IMR-90 (cell line): ENCODE measurements around the gene HOXB9. TPM values are rescaled to one million over a fixed set of nuclear protein-coding genes. Genes with fewer than 3 reads are reported as not detected.

Experiments
- ATAC-seq: fragments of 200-7000 bp; cut with Tn5 transposase; 2 replicates; pipeline ENCODE4 v1.9.1; 2020; ENCODE audit warnings: low read depth, mild to moderate bottlenecking, moderate library complexity
- BruUV-seq: library from RNA; stranded (reverse); fragments of 400-500 nt; replicated peaks from 2 replicates; lab custom pipeline; 2021; lab: Mats Ljungman, UMichigan
- CTCF ChIA-PET: fragments of 300-600 bp; formaldehyde crosslinking; extraction: SDS; loops from one replicate; lab custom pipeline; 2021; ENCODE audit warnings: antibody characterized with exemption; lab: Yijun Ruan, JAX
- POLR2A ChIA-PET: fragments of 300-600 bp; sonication (Branson Sonifier 250); formaldehyde crosslinking; loops from one replicate; lab custom pipeline; 2022; ENCODE audit warnings: antibody characterized with exemption; ENCODE audit not compliant: unreplicated experiment; lab: Charles Lee
- DNase-seq: peaks from one replicate; pipeline ENCODE4 v3.0.0; 2013
- H2AFZ ChIP-seq: replicated peaks from 2 replicates; pipeline ENCODE3; 2013; ENCODE audit warnings: low read length, mild to moderate bottlenecking; ENCODE audit not compliant: poor library complexity
- H2AK5ac ChIP-seq: 2 replicates; pipeline ENCODE4 v1.6.1; 2013; ENCODE audit warnings: low read depth, low read length, inconsistent platforms
- H2AK9ac ChIP-seq: replicated peaks from 2 replicates; pipeline ENCODE3; 2013; ENCODE audit warnings: mild to moderate bottlenecking, low read depth, low read length, moderate library complexity; ENCODE audit not compliant: poor library complexity
- H2BK120ac ChIP-seq: 2 replicates; pipeline ENCODE4 v1.6.1; 2013; ENCODE audit warnings: low read depth, low read length, inconsistent platforms
- H2BK15ac ChIP-seq: 3 replicates; pipeline ENCODE4 v1.6.1; 2013; ENCODE audit warnings: low read depth, low read length, inconsistent platforms
- H2BK20ac ChIP-seq: 2 replicates; pipeline ENCODE4 v1.6.1; 2013; ENCODE audit warnings: low read depth, mild to moderate bottlenecking, inconsistent platforms, low read length, moderate library complexity
- H2BK5ac ChIP-seq: 2 replicates; pipeline ENCODE4 v1.6.1; 2013; ENCODE audit warnings: mild to moderate bottlenecking, low read depth, low read length, inconsistent platforms; ENCODE audit not compliant: poor library complexity, severe bottlenecking
- H3K14ac ChIP-seq: replicated peaks from 2 replicates; pipeline ENCODE4 v1.6.1; 2013; ENCODE audit warnings: low read depth, low read length, inconsistent platforms
- H3K18ac ChIP-seq: 2 replicates; pipeline ENCODE4 v1.6.1; 2013; ENCODE audit warnings: low read depth, low read length, control low read depth
- H3K23ac ChIP-seq: 2 replicates; pipeline ENCODE4 v1.6.1; 2013; ENCODE audit warnings: low read depth, low read length, inconsistent platforms
- H3K27ac ChIP-seq: 2 replicates; pipeline ENCODE4 v1.5.1; 2013; ENCODE audit warnings: mild to moderate bottlenecking, control low read depth, low read length; ENCODE audit not compliant: insufficient read depth
- H3K27me3 ChIP-seq: 2 replicates; pipeline ENCODE4 v1.6.1; 2013; ENCODE audit warnings: low read length; ENCODE audit not compliant: control insufficient read depth, insufficient read depth
- H3K36me3 ChIP-seq: 2 replicates; pipeline ENCODE4 v1.6.1; 2013; ENCODE audit warnings: low read length, mixed read lengths; ENCODE audit not compliant: control insufficient read depth, insufficient read depth
- H3K4ac ChIP-seq: 2 replicates; pipeline ENCODE4 v1.6.1; 2013; ENCODE audit warnings: low read depth, low read length, inconsistent platforms
- H3K4me1 ChIP-seq: 2 replicates; pipeline ENCODE4 v1.6.1; 2013; ENCODE audit warnings: low read length, mixed read lengths; ENCODE audit not compliant: control insufficient read depth, insufficient read depth
- H3K4me2 ChIP-seq: 2 replicates; pipeline ENCODE4 v1.6.1; 2013; ENCODE audit warnings: low read depth, mild to moderate bottlenecking, control low read depth, low read length, moderate library complexity
- H3K4me3 ChIP-seq: 2 replicates; pipeline ENCODE4 v1.5.1; 2013; ENCODE audit warnings: low read depth, mild to moderate bottlenecking, control low read depth, low read length, moderate library complexity; ENCODE audit not compliant: insufficient read depth
- H3K56ac ChIP-seq: 2 replicates; pipeline ENCODE4 v1.6.1; 2013; ENCODE audit warnings: low read length, inconsistent platforms; ENCODE audit not compliant: insufficient read depth; ENCODE audit errors: extremely low read depth
- H3K79me1 ChIP-seq, 2 experiments: 2 replicates each; pipeline ENCODE4 v1.6.1; 2013; ENCODE audit warnings: low read length in 2 of 2, inconsistent platforms in 1 of 2, low read depth in 1 of 2
- H3K9ac ChIP-seq: 2 replicates; pipeline ENCODE4 v1.6.1; 2013; ENCODE audit warnings: low read depth, low read length, control low read depth
- H3K9me1 ChIP-seq: 2 replicates; pipeline ENCODE4 v1.6.1; 2013; ENCODE audit warnings: low read length, inconsistent platforms; ENCODE audit not compliant: insufficient read depth
- H3K9me3 ChIP-seq: 2 replicates; pipeline ENCODE4 v1.6.1; 2013; ENCODE audit warnings: low read length; ENCODE audit not compliant: control insufficient read depth, insufficient read depth
- H4K20me1 ChIP-seq: 2 replicates; pipeline ENCODE4 v1.6.1; 2013; ENCODE audit warnings: low read length, inconsistent platforms; ENCODE audit not compliant: insufficient read depth
- H4K5ac ChIP-seq: 2 replicates; pipeline ENCODE4 v1.6.1; 2013; ENCODE audit warnings: mild to moderate bottlenecking, low read depth, low read length, control low read depth
- H4K8ac ChIP-seq, 2 experiments: 2 replicates each; pipeline ENCODE4 v1.6.1; 2013; ENCODE audit warnings: low read depth in 2 of 2, low read length in 2 of 2, control low read depth in 1 of 2, inconsistent platforms in 1 of 2
- H4K91ac ChIP-seq: 2 replicates; pipeline ENCODE4 v1.6.1; 2013; ENCODE audit warnings: low read depth, low read length, inconsistent platforms; ENCODE audit not compliant: insufficient read depth
- BHLHE40 ChIP-seq: fragments of 150-350 bp; IDR thresholded peaks from 2 replicates; pipeline ENCODE4 v1.6.1; 2016; ENCODE audit warnings: mild to moderate bottlenecking, low read depth, low read length
- FOS ChIP-seq: fragments of 150-350 bp; IDR thresholded peaks from 2 replicates; pipeline ENCODE4 v1.6.1; 2016; ENCODE audit warnings: low read depth, low read length
- RCOR1 ChIP-seq: IDR thresholded peaks from 2 replicates; pipeline ENCODE4 v1.6.1; 2012; ENCODE audit warnings: mild to moderate bottlenecking, low read length, improper control_type of control experiment; ENCODE audit not compliant: insufficient replicate concordance
- WGBS, 2 experiments: methylation state at CpG; one replicate each; pipeline versions ENCODE4 v1.1.5 to v1.1.7; 2013; ENCODE audit warnings: missing lambda C conversion rate in 2 of 2; ENCODE audit not compliant: insufficient read length in 1 of 2; ENCODE audit errors: extremely low coverage in 2 of 2; 5-methylcytosine and 5-hydroxymethylcytosine counted together
- dilution Hi-C: fragments of 300-500 bp; cut with HindIII; formaldehyde crosslinking; loops from one replicate; pipeline ENCODE4 v1.14.3; 2018; ENCODE audit warnings: low sequenced_read_pairs; ENCODE audit not compliant: unreplicated experiment
- in situ Hi-C: fragments of 300-500 bp; cut with MboI; formaldehyde crosslinking; loops from 3 replicates; pipeline ENCODE4 v1.14.3; 2019; ENCODE audit warnings: low sequenced_read_pairs, inconsistent platforms, mixed read lengths
- intact Hi-C: fragments of 100-400 bp; cut with micrococcal nuclease; formaldehyde crosslinking; loops from 2 replicates; pipeline ENCODE4 v1.10.0; 2022
- polyA plus RNA-seq, 3 experiments: library from polyadenylated mRNA; depleted of rRNA; stranded (reverse); fragments of >200 nt; gene quantifications; 2 replicates each; pipeline ENCODE4 v1.2.3, GENCODE V29; 2012; ENCODE audit warnings: low replicate concordance in 1 of 3
- total RNA-seq: library from RNA; depleted of rRNA; stranded (reverse); fragments of >200 nt; gene quantifications from 2 replicates; pipeline ENCODE4 v1.2.3, GENCODE V29; 2012
- TF ChIP-seq, protein P1 (sequence below): conservative IDR thresholded peaks from 2 replicates; pipeline ENCODE4 v1.5.1; 2012; ENCODE audit warnings: mild to moderate bottlenecking, low read depth, low read length, improper control_type of control experiment
- TF ChIP-seq, protein P2 (sequence below): fragments of 150-350 bp; IDR thresholded peaks from 2 replicates; pipeline ENCODE4 v1.6.1; 2017; ENCODE audit warnings: mild to moderate bottlenecking, antibody characterized with exemption, low read length, low read depth

The HOXB9 gene
- total and polyA plus RNA-seq, 2 of the 4 experiments (the other 2 are of a cell fraction) = 0.05 TPM; not detected in 1

DNA sequence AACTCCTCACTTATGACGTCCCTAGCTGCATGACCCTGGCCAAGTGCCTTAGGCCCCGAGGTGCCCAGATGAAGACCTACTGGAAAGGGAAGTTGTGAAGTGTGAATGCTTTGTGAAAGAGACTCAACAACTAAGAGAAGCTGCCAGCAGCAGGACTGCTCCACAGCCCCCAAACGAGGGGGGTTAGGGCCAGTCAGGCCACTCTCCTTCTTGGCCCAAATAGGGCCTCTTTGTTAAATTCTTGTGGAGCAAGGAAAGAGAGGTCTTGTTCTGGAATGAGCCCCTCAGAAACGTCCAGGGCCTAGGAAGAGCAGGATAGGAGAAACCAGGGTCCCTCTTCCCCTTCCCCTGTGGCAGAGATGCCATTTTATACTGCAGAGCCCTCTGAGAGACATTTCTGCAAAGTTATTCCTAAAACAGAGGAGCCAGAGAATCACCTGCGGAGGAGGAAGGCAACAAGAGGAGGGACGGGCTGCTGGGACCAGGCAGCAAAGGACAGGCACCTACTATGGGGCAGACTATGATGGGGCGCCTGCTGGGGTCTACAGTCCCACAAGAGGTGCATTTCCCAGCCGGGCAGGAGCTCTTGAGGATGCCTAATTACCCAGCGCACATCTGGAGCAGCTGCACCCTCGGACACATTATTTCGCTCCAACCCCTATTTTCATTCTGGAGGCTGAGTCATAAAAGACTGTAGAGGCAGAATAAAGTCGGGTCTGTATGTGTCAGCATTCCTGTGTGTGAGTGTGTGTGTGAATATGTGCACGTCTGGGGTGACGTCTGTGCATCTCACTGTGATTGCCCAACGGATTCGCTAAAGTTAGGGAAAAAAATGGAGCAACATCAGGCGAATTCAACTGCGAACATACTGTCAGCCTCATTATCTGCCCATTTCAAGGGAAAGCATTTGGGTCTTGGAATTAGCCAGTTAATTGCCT, 11.4 kb upstream of the HOXB9 start (continued):
- TF ChIP-seq BHLHE40 (peak; percentile 55), RCOR1 (no peak)

DNA sequence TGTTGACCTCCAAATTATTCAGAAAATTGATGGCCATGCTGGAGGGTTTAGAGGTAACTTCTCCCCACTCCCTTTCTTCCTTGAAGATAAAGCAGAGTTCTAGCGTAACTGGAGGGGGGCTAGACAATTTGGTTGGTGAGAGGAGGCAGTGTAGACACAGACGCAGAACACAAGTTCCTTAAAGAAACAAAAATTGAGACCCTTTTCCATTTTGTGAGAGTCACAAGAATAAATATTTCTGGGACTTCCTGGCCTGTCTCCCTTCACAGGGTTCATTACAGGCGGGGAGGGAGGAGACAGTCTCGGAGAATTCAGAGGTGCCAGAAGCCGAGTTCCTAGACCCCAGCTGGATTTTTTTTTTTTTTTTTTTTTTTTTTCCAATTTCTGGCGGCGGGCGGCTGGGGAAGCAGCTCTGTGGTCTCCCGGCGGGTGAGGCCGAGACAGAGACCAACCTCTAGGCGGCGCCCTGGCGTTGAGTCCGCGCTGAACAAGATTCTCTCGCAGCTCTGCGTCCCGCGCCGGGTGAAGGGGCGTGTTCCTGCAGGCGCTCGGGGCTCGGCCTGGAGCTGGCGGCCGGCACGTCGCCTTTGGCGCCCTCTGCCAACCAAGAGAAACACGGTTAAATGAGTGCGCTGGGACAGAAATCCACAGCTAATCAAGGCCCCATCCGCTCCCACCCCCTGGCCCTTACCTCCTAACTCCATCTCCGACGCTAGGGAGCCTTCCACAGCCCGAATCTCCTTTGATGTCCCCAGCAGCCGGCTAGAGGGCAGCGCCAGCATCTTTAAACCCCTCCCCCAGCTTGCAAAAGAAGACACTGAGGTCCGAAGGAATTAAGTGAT, 10.2 kb upstream of the HOXB9 start:
- peak; percentile 82 for ATAC-seq
- dilution Hi-C loops = no loop called here

More for the DNA sequence above, 10.2 kb upstream of the HOXB9 start:
- intact Hi-C loops = no loop called here
- Histone ChIP-seq H3K9me3 (peaks cover 30% of the 10 kb centered on the region), H2AFZ (peak overlapping the region; percentile 63), H3K79me1 (no peaks in the 10 kb centered on the region), H3K4ac (no peak overlapping the region), H2AK5ac (no peak overlapping the region), H3K9ac (no peak overlapping the region), H3K4me2 (no peak overlapping the region), H2AK9ac (no peak overlapping the region), H3K4me1 (no peaks in the 10 kb centered on the region), H3K27ac (no peak overlapping the region), H4K20me1 (no peaks in the 10 kb centered on the region; the same call in 1 of the 2 replicates), H3K36me3 (no peaks in the 10 kb centered on the region), H2BK20ac (no peak overlapping the region), H2BK5ac (no peak overlapping the region), H3K18ac (no peak overlapping the region), H4K5ac (no peak overlapping the region), H3K4me3 (no peak overlapping the region), H3K23ac (no peak overlapping the region; the same call in 1 of the 2 replicates), H2BK15ac (no peak overlapping the region), H3K56ac (no peak overlapping the region), H4K8ac (no peak overlapping the region), H4K91ac (no peak overlapping the region), H3K14ac (no peak overlapping the region), H3K27me3 (peaks cover 99% of the 10 kb centered on the region), H3K9me1 (no peaks in the 10 kb centered on the region), H2BK120ac (no peak overlapping the region)
- peak; percentile 48 for DNase-seq
- CTCF ChIA-PET = interaction anchor here (0.7 to 1.4 kb wide), 4 partner anchors 9 to 45 kb away, joined by 3 to 4 read pairs (median 4); no protein-coding TSS in a partner anchor
- no TSS peak for BruUV-seq
- TF ChIP-seq, protein P1, sequence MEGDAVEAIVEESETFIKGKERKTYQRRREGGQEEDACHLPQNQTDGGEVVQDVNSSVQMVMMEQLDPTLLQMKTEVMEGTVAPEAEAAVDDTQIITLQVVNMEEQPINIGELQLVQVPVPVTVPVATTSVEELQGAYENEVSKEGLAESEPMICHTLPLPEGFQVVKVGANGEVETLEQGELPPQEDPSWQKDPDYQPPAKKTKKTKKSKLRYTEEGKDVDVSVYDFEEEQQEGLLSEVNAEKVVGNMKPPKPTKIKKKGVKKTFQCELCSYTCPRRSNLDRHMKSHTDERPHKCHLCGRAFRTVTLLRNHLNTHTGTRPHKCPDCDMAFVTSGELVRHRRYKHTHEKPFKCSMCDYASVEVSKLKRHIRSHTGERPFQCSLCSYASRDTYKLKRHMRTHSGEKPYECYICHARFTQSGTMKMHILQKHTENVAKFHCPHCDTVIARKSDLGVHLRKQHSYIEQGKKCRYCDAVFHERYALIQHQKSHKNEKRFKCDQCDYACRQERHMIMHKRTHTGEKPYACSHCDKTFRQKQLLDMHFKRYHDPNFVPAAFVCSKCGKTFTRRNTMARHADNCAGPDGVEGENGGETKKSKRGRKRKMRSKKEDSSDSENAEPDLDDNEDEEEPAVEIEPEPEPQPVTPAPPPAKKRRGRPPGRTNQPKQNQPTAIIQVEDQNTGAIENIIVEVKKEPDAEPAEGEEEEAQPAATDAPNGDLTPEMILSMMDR = peak; percentile 54
- no peak for TF ChIP-seq FOS
- TF ChIP-seq, protein P2, sequence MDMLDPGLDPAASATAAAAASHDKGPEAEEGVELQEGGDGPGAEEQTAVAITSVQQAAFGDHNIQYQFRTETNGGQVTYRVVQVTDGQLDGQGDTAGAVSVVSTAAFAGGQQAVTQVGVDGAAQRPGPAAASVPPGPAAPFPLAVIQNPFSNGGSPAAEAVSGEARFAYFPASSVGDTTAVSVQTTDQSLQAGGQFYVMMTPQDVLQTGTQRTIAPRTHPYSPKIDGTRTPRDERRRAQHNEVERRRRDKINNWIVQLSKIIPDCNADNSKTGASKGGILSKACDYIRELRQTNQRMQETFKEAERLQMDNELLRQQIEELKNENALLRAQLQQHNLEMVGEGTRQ = no peak
- POLR2A ChIA-PET = no interaction called here
- in situ Hi-C loops = no loop called here
- WGBS, 2 experiments = 2% methylated on average over 11 of the region's 39 CpGs; no CpG with 5 or more reads in 1 of the 2 experiments
